IPS-20b (cell line): ENCODE measurements around the gene TEDDM1.
"Not testable (repeated sequence)": the region's sequence is repeated elsewhere in the genome, so short reads cannot be mapped to it uniquely, and the experiment has no call there.

Experiments used
- H3K27ac ChIP-seq: one replicate; pipeline ENCODE4 v1.5.1; 2013; ENCODE audit warnings: low read length
- H3K27me3 ChIP-seq: 2 replicates; pipeline ENCODE4 v1.6.1; 2013; ENCODE audit warnings: mild to moderate bottlenecking, low read length, inconsistent platforms; ENCODE audit not compliant: insufficient read depth
- H3K36me3 ChIP-seq: 2 replicates; pipeline ENCODE4 v1.6.1; 2013; ENCODE audit warnings: low read depth, mild to moderate bottlenecking, inconsistent platforms, low read length, moderate library complexity; ENCODE audit not compliant: insufficient read depth
- H3K4me1 ChIP-seq: 2 replicates; pipeline ENCODE4 v1.6.1; 2013; ENCODE audit warnings: mild to moderate bottlenecking, control low read depth, inconsistent platforms, low read length, moderate library complexity; ENCODE audit not compliant: insufficient read depth
- H3K4me3 ChIP-seq: 2 replicates; pipeline ENCODE4 v1.5.1; 2013; ENCODE audit warnings: mild to moderate bottlenecking, low read length, inconsistent platforms
- H3K9ac ChIP-seq: 2 replicates; pipeline ENCODE4 v1.6.1; 2013; ENCODE audit warnings: low read depth, mild to moderate bottlenecking, inconsistent platforms, low read length, moderate library complexity
- H3K9me3 ChIP-seq: 2 replicates; pipeline ENCODE4 v1.6.1; 2013; ENCODE audit warnings: mild to moderate bottlenecking, low read depth, low read length, inconsistent platforms; ENCODE audit not compliant: insufficient read depth

The TEDDM1 gene

DNA sequence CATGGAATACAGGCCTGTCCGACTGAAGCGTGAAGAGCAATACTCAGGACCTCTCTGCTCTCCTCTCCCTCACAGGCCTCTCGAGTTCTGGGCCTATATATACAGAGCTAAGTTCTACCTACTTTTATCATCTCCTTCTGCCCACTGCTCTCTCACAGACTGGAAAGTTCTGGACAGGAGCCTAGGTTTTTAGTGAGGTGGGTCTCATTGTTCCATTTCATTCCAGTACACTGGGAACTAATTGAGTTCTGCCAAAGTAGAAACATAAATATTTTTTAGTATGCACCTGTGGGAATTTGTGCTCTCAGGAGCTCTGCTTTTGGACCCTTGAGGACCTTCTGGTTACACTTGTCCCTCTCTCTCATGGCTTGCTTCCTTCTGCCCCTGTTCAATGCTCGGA is at the start of gene TEDDM1:
TSS of gene TEDDM1 (minus strand) at position 101 of the 400 bp plus-strand sequence. CDS start 182 bp downstream, outside the sequence.
- Histone ChIP-seq H3K27me3 (no peaks in the 10 kb centered on the region), H3K4me3 (no peak within 1 kb of the TSS), H3K4me1 (peaks cover 4% of the 10 kb centered on the region; the same call in 1 of the 2 replicates), H3K9ac (no peak within 1 kb of the TSS), H3K36me3 (no peaks in the 10 kb centered on the region), H3K9me3 (no peaks in the 10 kb centered on the region), H3K27ac (no peak within 1 kb of the TSS)

GRCh38 chr1:182450087-182450486 is 49.6 kb upstream of the TEDDM1 start, which contains the start of gene RGSL1:
RGSL1 (plus strand) TSS chr1:182450146; CDS start chr1:182450166, 20 bp downstream.
- Histone ChIP-seq H3K36me3 (no peaks in the 10 kb centered on the region), H3K9ac (no peak within 1 kb of the TSS), H3K27me3 (no peaks in the 10 kb centered on the region), H3K4me3 (no peak within 1 kb of the TSS), H3K27ac (no peak within 1 kb of the TSS), H3K4me1 (no peaks in the 10 kb centered on the region), H3K9me3 (no peaks in the 10 kb centered on the region)

GRCh38 chr1:182447660-182448059 is 47.2 kb upstream of the TEDDM1 start:
- H3K9me3 ChIP-seq, result no peaks in the 10 kb centered on the region
- no peaks in the 10 kb centered on the region for H3K27me3 ChIP-seq
- H3K9ac ChIP-seq, result no peak overlapping the region
- no peaks in the 10 kb centered on the region for H3K36me3 ChIP-seq
- peaks cover 3% of the 10 kb centered on the region; the same call in 1 of the 2 replicates for H3K4me1 ChIP-seq
- no peak overlapping the region for H3K27ac ChIP-seq
- no peak overlapping the region for H3K4me3 ChIP-seq

GRCh38 chr1:182447124-182447523 is 46.7 kb upstream of the TEDDM1 start:
- H3K27ac ChIP-seq, H3K9me3 ChIP-seq, H3K36me3 ChIP-seq, H3K4me1 ChIP-seq, H3K9ac ChIP-seq, H3K27me3 ChIP-seq, H3K4me3 ChIP-seq: not testable (repeated sequence)

DNA sequence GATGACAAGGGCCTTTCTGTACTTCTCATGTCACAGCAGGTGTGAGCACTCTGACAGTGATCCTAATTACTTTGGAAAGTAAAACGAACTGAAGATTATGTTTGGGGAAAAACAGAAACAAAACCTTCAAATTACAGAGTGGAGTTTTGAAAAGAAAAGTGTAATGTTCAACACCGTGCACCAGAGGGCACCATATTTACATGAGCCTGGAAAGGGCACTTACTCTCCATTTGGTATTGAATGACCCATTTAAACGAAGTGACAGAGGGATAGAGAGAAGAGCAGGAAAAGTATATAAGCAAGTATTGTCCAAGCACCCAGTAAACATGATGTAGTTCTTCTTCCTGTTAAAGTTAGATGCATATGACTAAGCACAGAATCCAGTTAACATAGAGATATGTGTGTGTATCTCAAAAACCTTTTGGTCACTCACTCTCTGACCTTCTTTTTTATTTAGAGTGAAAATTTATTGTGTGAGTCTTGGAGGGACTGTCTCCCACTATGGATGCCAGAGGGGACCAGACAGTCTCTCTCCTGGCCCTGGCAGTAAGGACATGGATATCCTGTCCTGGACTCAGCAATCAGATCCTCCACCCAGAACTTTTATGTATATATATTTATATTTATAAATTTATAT is 45.7 kb upstream of the TEDDM1 start:
- H3K27me3 ChIP-seq, result no peaks in the 10 kb centered on the region
- H3K27ac ChIP-seq, result no peak overlapping the region
- no peaks in the 10 kb centered on the region for H3K9me3 ChIP-seq
- no peaks in the 10 kb centered on the region for H3K36me3 ChIP-seq
- H3K4me3 ChIP-seq, result no peak overlapping the region
- H3K4me1 ChIP-seq, result peaks cover 3% of the 10 kb centered on the region; the same call in 1 of the 2 replicates
- no peak overlapping the region for H3K9ac ChIP-seq

GRCh38 chr1:182444497-182444896 is 44.0 kb upstream of the TEDDM1 start:
- Histone ChIP-seq H3K4me3 (no peak overlapping the region), H3K27me3 (no peaks in the 10 kb centered on the region), H3K27ac (no peak overlapping the region), H3K9me3 (no peaks in the 10 kb centered on the region), H3K9ac (no peak overlapping the region), H3K4me1 (peaks cover 3% of the 10 kb centered on the region; the same call in 1 of the 2 replicates), H3K36me3 (no peaks in the 10 kb centered on the region)

DNA sequence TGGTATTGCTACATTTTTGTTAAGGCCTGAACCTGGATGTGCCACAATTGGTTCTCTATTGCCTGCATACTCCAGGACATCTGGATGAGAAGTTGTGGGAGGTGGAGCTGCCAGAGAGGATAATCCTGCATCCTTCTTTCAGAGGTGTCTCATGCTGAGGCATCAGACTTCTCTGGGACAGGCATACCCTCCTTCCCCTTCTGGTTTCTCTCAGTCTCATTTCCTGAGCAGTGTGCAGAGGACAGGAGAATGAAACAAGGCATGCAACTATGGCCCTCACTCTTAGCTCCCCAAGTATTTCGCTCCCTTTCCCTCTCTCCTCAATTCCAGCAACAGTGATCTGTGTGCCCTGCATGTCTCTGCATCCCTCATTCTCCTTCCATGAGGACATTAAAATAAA is 41.9 kb upstream of the TEDDM1 start:
- Histone ChIP-seq H3K36me3 (no peaks in the 10 kb centered on the region), H3K9me3 (peaks cover 8% of the 10 kb centered on the region; the same call in 1 of the 2 replicates), H3K4me1 (peaks cover 3% of the 10 kb centered on the region; the same call in 1 of the 2 replicates), H3K27me3 (no peaks in the 10 kb centered on the region), H3K4me3 (no peak overlapping the region), H3K9ac (no peak overlapping the region), H3K27ac (no peak overlapping the region)

GRCh38 chr1:182441719-182442118 is 41.3 kb upstream of the TEDDM1 start:
- Histone ChIP-seq H3K36me3 (no peaks in the 10 kb centered on the region), H3K4me1 (peaks cover 3% of the 10 kb centered on the region; the same call in 1 of the 2 replicates), H3K27me3 (no peaks in the 10 kb centered on the region), H3K4me3 (no peak overlapping the region), H3K9me3 (peaks cover 8% of the 10 kb centered on the region; the same call in 1 of the 2 replicates), H3K9ac (no peak overlapping the region), H3K27ac (no peak overlapping the region)

GRCh38 chr1:182438326-182438725 is 37.9 kb upstream of the TEDDM1 start:
- no peaks in the 10 kb centered on the region for H3K27me3 ChIP-seq
- H3K4me3 ChIP-seq, result no peak overlapping the region
- no peak overlapping the region for H3K9ac ChIP-seq
- no peaks in the 10 kb centered on the region for H3K36me3 ChIP-seq
- no peaks in the 10 kb centered on the region for H3K4me1 ChIP-seq
- peaks cover 8% of the 10 kb centered on the region; the same call in 1 of the 2 replicates for H3K9me3 ChIP-seq
- no peak overlapping the region for H3K27ac ChIP-seq

- Histone ChIP-seq H3K27me3 (no peaks in the 10 kb centered on the region), H3K27ac (no peak overlapping the region), H3K4me3 (no peak overlapping the region)
Observed at GRCh38 chr1:182433580-182433979, 33.1 kb upstream of the TEDDM1 start.

DNA sequence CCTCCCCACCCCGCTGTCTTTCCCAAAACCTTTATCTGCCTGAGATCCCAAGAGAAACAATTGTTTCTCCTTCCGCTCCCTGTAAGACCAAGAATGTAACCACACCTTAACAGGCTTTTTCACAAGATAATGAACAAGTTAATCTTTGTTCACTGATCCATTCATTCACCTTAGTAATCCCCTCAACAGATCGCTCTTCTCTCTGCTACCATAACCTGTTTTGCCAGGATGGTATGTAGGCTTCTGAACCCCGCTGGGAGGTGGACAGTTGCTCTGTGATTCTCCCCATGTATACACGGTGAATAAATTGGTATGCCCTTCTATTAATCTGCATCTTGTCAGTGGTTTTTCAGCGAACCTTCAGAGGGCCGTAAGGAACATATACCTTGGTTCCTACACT is 30.8 kb upstream of the TEDDM1 start:
- no peak overlapping the region for H3K9ac ChIP-seq
- H3K4me3 ChIP-seq, result no peak overlapping the region
- H3K36me3 ChIP-seq, result no peaks in the 10 kb centered on the region
- H3K27ac ChIP-seq, result no peak overlapping the region
- no peaks in the 10 kb centered on the region for H3K9me3 ChIP-seq
- no peaks in the 10 kb centered on the region for H3K27me3 ChIP-seq
- no peaks in the 10 kb centered on the region for H3K4me1 ChIP-seq

More at GRCh38 chr1:182433580-182433979, 33.1 kb upstream of the TEDDM1 start:
- Histone ChIP-seq H3K9ac (no peak overlapping the region), H3K4me1 (no peaks in the 10 kb centered on the region), H3K36me3 (no peaks in the 10 kb centered on the region), H3K9me3 (peaks cover 6% of the 10 kb centered on the region; the same call in 1 of the 2 replicates)

DNA sequence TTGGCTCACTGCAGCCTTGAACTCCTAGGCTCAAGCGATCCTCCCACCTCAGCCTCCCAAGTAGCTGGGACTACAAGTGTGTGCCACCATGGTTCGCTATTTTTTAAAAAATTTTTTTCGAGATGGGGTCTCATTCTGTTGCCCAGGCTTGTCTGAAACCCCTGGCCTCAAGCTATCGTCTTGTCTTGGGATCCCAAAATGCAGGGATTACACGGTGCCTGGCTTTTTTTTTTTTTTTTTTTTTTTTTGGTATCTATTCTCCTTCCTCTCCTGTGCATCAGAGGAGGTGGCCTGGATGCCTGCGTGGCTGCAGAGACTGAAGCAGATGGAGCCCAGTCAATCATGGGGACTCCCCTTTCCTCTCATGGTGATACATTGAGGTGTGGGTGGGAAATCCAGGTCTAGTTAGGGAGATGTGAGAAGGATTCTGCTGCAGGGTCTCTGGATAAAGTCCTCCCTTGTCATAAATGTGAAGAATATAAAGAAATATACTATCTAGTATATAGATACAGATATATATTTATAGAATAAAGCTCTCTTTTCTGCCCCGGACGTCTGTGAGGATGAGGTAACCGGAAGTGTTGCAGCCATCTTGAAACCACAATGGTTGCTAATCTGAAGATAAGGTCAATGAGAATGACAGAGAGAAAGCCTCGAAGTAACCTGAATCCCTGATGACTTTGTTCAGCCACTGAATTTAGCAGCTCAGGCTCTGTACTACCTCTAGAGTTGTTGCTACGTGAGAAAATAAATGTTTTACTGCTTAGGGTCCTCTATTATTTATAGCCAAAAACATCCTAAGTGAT is 30.0 kb upstream of the TEDDM1 start:
- H3K4me1 ChIP-seq, result no peaks in the 10 kb centered on the region
- no peak overlapping the region for H3K4me3 ChIP-seq
- no peak overlapping the region for H3K9ac ChIP-seq
- H3K9me3 ChIP-seq, result no peaks in the 10 kb centered on the region
- no peaks in the 10 kb centered on the region for H3K36me3 ChIP-seq
- no peaks in the 10 kb centered on the region for H3K27me3 ChIP-seq
- H3K27ac ChIP-seq, result no peak overlapping the region
